ENCODE results near the gene ZDHHC1.

The ZDHHC1 gene

DNA sequence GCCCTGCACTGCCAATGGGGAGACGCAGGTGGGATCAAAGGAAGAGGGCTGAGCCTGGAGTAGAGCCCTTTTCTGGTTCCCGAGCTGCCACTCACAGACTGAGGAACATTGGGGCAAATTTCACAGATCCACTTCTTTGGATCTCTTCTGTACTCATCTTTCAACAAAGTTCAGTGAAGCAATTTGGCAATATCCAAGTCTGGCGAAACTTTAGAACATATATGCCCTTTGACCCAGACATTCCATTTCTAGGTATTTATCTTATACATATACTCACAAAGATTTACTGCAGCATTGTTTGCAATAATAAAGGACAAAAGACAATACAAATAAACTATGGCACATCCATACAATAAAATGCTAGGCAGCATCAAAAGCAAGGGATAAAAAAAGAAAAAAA lies 4.9 kb downstream of the ZDHHC1 start:
- DNase-seq (ENCODE audit: low read depth in 1 of 2, low spot score in 1 of 2), result no peak

- DNase-seq (ENCODE audit: low read depth in 1 of 2, low spot score in 1 of 2), result no peak
These were observed 6.6 kb downstream of the ZDHHC1 start for GRCh38 chr16:67409631-67410030.

- DNase-seq (ENCODE audit: low read depth in 1 of 2, low spot score in 1 of 2), result no peak
These were observed 8.4 kb downstream of the ZDHHC1 start for GRCh38 chr16:67407788-67408452.

- no peak for DNase-seq (ENCODE audit: low read depth in 1 of 2, low spot score in 1 of 2)
These were observed 9.0 kb downstream of the ZDHHC1 start for GRCh38 chr16:67407176-67407787.

- no peak for DNase-seq (ENCODE audit: low read depth in 1 of 2, low spot score in 1 of 2)
These were observed 9.9 kb downstream of the ZDHHC1 start for GRCh38 chr16:67406111-67406971.

GRCh38 chr16:67405336-67405735 lies 10.9 kb downstream of the ZDHHC1 start:
- DNase-seq (ENCODE audit: low read depth in 1 of 2, low spot score in 1 of 2), result no peak

DNA sequence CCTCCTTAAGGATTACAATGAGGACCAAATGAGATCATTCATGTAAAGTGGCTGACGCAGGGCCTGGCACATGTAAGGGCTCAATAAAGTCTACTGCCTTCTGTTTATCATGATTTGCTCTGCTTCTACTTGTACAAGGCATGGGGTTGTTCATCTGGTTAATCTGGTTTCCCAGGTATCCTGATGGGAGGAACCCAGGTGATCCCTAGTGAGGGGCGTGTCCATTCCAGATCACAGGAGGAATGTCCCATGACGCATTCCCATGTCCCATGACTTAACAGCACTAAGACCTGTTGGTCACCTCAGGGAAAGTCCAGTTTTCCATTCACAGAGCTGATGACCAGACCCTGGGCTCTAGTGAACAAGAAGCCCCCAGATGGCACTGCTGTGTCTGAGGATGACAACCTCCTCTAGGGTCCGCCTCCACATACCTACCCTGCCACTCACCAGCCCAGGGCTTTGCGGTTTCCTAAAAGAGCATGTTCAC lies 11.5 kb downstream of the ZDHHC1 start:
- DNase-seq (ENCODE audit: low read depth in 1 of 2, low spot score in 1 of 2), result no peak

GRCh38 chr16:67403976-67404555 lies 12.2 kb downstream of the ZDHHC1 start:
- no peak for DNase-seq (ENCODE audit: low read depth in 1 of 2, low spot score in 1 of 2)

- DNase-seq (ENCODE audit: low read depth in 1 of 2, low spot score in 1 of 2), result no peak
These were observed 15.4 kb downstream of the ZDHHC1 start for GRCh38 chr16:67400901-67401300.

- DNase-seq (ENCODE audit: low read depth in 1 of 2, low spot score in 1 of 2), result no peak
These were observed 16.2 kb downstream of the ZDHHC1 start for GRCh38 chr16:67399749-67400704.

GRCh38 chr16:67399218-67399733 lies 17.0 kb downstream of the ZDHHC1 start:
- no peak for DNase-seq (ENCODE audit: low read depth in 1 of 2, low spot score in 1 of 2)

DNA sequence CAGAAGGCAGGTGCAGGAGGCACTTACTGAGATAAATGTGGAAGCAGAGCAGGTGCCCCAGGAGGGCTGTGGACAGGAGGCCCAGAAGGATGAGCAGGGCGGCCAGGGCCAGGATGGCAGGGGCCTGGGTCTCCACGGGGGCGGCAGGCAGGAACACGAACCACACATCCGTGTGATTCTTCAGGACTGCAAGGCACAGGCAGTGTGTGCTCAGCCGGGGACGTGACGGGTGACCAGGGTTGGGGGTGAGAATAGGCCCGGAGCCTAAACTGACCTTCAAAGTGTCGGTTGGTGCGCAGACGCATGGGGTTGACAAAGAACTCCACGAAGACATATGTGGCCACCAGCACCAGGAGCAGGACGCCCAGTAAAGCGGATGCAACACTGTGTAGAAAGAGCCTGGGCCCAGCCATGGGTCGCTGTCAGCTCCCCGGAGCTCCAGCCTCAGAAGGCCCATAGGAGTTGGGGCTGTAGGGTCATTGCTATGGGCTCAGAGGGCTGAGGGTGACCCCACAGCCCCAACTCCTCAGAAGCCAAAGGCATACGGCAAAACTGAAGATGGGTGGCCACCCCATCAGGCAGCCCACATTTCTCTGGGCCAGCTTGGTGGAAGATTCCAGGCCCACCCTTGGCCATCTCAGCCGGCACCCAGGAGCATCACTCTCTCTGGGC lies 17.6 kb downstream of the ZDHHC1 start:
- DNase-seq (ENCODE audit: low read depth in 1 of 2, low spot score in 1 of 2), result no peak

DNA sequence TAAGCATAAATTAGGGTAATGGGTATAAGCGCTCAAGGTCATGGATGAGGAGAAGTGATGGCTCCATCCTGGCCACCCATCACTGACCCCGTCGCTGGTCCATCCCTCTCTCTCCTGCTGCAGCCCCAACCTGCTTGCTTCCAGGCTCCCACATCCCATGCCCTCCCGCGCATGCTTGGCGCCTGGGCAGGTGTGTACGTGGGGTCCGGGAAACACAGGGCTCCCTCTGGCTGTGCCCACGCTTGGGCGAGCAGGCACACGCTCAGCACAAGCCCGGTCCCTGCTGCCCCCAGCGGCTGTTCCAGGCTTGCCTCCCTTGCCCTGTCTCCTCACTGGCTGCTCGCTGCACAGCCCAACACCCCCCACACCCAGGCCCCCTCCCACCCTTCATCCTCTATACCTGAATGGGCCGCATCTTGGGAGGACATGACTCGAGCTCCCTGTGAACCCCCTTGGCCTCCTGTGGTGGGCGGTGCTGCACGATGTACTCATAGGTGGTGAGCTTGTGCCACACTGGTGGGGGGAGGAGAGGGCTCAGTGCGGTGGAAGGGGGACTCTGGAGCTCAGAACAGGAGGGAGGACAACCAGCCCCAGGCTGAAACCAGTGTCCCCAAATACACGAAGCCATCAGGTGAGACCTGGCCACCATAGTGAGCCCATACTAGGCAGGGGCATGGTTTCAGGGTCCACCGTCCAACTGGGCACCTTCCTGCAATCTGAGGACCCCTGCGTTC lies 18.3 kb downstream of the ZDHHC1 start:
- no peak for DNase-seq (ENCODE audit: low read depth in 1 of 2, low spot score in 1 of 2)

DNA sequence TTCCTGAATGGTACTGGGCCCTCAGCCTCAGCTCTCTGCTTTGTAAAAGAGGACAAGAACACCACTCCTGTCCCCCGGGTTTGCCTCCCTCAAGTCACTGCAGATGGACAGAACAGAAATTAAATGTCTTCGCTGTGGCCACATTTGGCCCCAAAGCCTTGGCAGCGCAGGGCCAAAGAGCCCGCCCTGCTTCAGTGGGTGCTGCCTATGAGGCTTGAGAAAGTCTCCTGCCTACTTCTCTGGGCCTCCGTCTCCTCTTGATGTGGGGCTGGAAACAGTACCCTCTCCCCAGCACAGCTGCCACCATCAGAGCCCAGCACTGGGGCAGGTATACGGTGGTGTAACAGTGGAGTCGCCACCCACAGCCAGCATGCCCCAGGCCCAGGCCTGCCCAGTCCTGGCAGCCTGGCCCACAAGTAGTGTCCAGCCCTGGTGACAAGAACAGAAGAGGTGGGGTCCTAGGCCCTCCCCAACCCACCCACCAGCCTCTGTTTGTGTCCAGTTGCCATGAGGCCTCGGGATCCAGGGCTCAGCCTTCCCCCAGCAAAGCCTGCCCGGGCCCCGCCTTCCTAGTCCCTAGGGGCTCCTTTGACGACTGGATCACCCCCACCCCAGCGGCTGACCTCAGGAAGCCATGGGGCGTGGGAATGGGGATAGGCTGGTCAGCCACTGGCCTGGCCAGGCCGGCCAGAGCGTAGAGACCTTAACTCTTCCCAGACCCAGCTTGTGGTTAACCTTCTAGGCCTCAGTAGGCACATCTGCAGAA lies 19.1 kb downstream of the ZDHHC1 start:
- no peak for DNase-seq (ENCODE audit: low read depth in 1 of 2, low spot score in 1 of 2)

DNA sequence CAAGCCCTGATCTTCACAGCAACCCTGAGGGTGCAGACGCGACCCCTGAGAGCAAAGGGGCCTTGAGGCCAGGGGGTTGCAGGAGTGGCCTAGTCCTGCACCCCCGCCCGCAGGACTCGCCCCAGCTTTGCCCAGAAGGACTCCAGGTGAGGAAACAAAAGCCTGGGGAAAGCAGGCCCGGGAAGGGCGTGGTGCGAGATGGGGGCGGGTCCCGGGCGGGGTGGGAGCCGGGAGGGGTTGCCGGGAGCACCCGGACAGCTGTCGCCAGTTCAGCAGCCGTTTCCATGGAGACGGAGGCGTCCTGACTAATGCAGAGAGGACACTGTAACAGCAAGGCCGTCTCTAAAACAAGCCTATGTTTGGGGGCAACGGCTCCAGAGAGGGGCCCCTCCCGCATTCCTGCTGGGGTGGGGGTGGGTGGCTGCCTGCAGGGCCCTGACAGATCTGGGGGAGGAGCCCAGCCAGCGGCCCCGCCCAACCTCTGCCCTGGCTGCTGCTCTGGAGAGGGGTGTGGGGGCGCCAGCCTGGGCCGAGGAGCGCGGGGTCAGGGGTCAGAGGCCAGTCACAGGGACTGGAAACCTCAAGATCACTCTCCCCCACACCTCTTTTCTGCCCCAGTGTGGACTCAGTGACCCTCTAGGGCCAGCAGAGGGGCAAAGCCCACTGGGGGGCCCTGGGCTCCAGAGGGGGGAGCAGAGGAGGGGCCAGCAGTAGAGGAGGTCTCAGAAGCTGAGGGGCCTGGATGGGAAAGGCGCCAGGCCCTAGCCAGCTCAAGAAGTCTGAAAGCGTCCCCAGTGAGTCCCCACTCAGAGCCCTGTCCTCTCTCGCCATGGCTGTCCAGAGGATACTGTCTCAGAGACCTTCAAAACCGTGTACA lies 19.9 kb downstream of the ZDHHC1 start:
- DNase-seq (ENCODE audit: low read depth in 1 of 2, low spot score in 1 of 2), result no peak

GRCh38 chr16:67395458-67396158 lies 20.7 kb downstream of the ZDHHC1 start:
- no peak for DNase-seq (ENCODE audit: low read depth in 1 of 2, low spot score in 1 of 2)

GRCh38 chr16:67395105-67395457 lies 21.2 kb downstream of the ZDHHC1 start:
- DNase-seq (ENCODE audit: low read depth in 1 of 2, low spot score in 1 of 2), result no peak
